B cell (primary cell): ENCODE data around the gene STXBP1. TPM values are rescaled to one million over a fixed set of nuclear protein-coding genes. Genes with fewer than 3 reads are reported as not detected.

Experiments used
- ATAC-seq: fragments of 200-7000 bp; cut with Tn5 transposase; one replicate; pipeline ENCODE4 v1.10.0; 2021; ENCODE audit warnings: low read depth, mild to moderate bottlenecking, moderate number of reproducible peaks, moderate library complexity
- CTCF ChIA-PET: fragments of 350-600 bp; sonication (Branson Sonifier 250); formaldehyde crosslinking; loops from one replicate; lab custom pipeline; 2021; ENCODE audit warnings: antibody characterized with exemption, inconsistent platforms; lab: Charles Lee
- POLR2A ChIA-PET: fragments of 350-600 bp; sonication (Branson Sonifier 250); formaldehyde crosslinking; loops from one replicate; lab custom pipeline; 2021; ENCODE audit warnings: antibody characterized with exemption; lab: Charles Lee
- DNase-seq: peaks from one replicate; pipeline ENCODE4 v3.0.0; 2013
- H2AFZ ChIP-seq: 2 replicates; pipeline ENCODE4 v1.6.1; 2012; ENCODE audit warnings: mild to moderate bottlenecking, low read depth, low read length; ENCODE audit not compliant: insufficient read depth, poor library complexity, severe bottlenecking
- H3K27ac ChIP-seq, 2 donors: 1 replicate in 1 of 2; 2 replicates in 1 of 2; pipeline ENCODE4 v1.5.1; 2012 to 2013; ENCODE audit warnings: low read length in 2 of 2, mild to moderate bottlenecking in 2 of 2, moderate library complexity in 1 of 2
- H3K27me3 ChIP-seq, 4 experiments: fragments of 200-600 bp in 1 of 4; sonication (generic) in 1 of 4; replicated peaks in 1 of 4; 1 replicate in 2 of 4; 2 replicates in 2 of 4; pipeline versions ENCODE4 v1.6.1 to v1.7.0; 2013 to 2016; ENCODE audit warnings: low read length in 3 of 4, mild to moderate bottlenecking in 2 of 4, mixed read lengths in 1 of 4, moderate library complexity in 1 of 4; ENCODE audit not compliant: insufficient read depth in 4 of 4, control insufficient read depth in 3 of 4; ENCODE audit errors: control extremely low read depth in 1 of 4
- H3K36me3 ChIP-seq, 2 experiments: replicated peaks in 1 of 2; 1 replicate in 1 of 2; 2 replicates in 1 of 2; pipeline versions ENCODE4 v1.6.1 to v1.7.1; 2013; ENCODE audit warnings: low read length in 1 of 2; ENCODE audit not compliant: insufficient read depth in 2 of 2, control insufficient read depth in 1 of 2; ENCODE audit errors: control extremely low read depth in 1 of 2, extremely low read depth in 1 of 2
- H3K4me1 ChIP-seq, 2 donors: fragments of 200-600 bp in 1 of 2; sonication (generic) in 1 of 2; 1 replicate in 1 of 2; 2 replicates in 1 of 2; pipeline versions ENCODE4 v1.5.1 to v1.6.1; 2013 to 2017; ENCODE audit warnings: low read length in 2 of 2; ENCODE audit not compliant: control insufficient read depth in 2 of 2, insufficient read depth in 2 of 2
- H3K4me2 ChIP-seq: replicated peaks from 2 replicates; pipeline ENCODE3; 2012; ENCODE audit warnings: mild to moderate bottlenecking, low read depth, low read length; ENCODE audit not compliant: poor library complexity, severe bottlenecking
- H3K4me3 ChIP-seq, 5 experiments: fragments of 200-600 bp in 1 of 5; sonication (generic) in 1 of 5; 1 replicate in 3 of 5; 2 replicates in 2 of 5; pipeline versions ENCODE4 v1.5.1 to v1.7.0; 2011 to 2016; ENCODE audit warnings: low read length in 4 of 5, mild to moderate bottlenecking in 4 of 5, low read depth in 2 of 5, control low read depth in 1 of 5, moderate library complexity in 1 of 5; ENCODE audit not compliant: insufficient read depth in 1 of 5; ENCODE audit errors: control extremely low read depth in 1 of 5, extremely low read depth in 1 of 5
- H3K79me2 ChIP-seq: fragments of 200-600 bp; sonication (generic); one replicate; pipeline ENCODE4 v1.6.0; 2016; ENCODE audit warnings: low read length; ENCODE audit not compliant: control insufficient read depth, insufficient read depth
- H3K9ac ChIP-seq: fragments of 200-600 bp; sonication (generic); 2 replicates; pipeline ENCODE4 v1.6.1; 2017; ENCODE audit warnings: mild to moderate bottlenecking, low read length, moderate library complexity
- H3K9me3 ChIP-seq, 3 donors: one replicate each; pipeline versions ENCODE4 v1.6.1 to v1.7.1; 2013; ENCODE audit warnings: low read length in 2 of 3; ENCODE audit not compliant: control insufficient read depth in 2 of 3, insufficient read depth in 1 of 3; ENCODE audit errors: control extremely low read depth in 1 of 3
- H4K20me1 ChIP-seq: 2 replicates; pipeline ENCODE4 v1.6.0; 2012; ENCODE audit warnings: mild to moderate bottlenecking, low read length; ENCODE audit not compliant: insufficient read depth, control insufficient read depth, poor library complexity, severe bottlenecking
- H3K27ac Mint-ChIP-seq: one replicate; pipeline ENCODE4 v1.8.0; 2021; ENCODE audit warnings: mixed read lengths
- H3K27me3 Mint-ChIP-seq: one replicate; pipeline ENCODE4 v1.8.0; 2021; ENCODE audit warnings: mixed read lengths
- H3K4me1 Mint-ChIP-seq: one replicate; pipeline ENCODE4 v1.8.0; 2021; ENCODE audit warnings: mixed read lengths
- H3K4me3 Mint-ChIP-seq: one replicate; pipeline ENCODE4 v1.8.0; 2021; ENCODE audit warnings: mixed read lengths
- H3K9me3 Mint-ChIP-seq: one replicate; pipeline ENCODE4 v1.8.0; 2022; ENCODE audit warnings: mixed read lengths; ENCODE audit not compliant: insufficient read depth
- CTCF ChIP-seq: fragments of 200-600 bp; IDR thresholded peaks from one replicate; pipeline ENCODE4 v1.8.0; 2022; ENCODE audit warnings: antibody characterized with exemption, mild to moderate bottlenecking
- EZH2 ChIP-seq: IDR thresholded peaks from 2 replicates; pipeline ENCODE4 v1.6.1; 2012; ENCODE audit warnings: borderline replicate concordance, low read depth, mild to moderate bottlenecking, moderate library complexity, low read length; ENCODE audit not compliant: insufficient read depth, poor library complexity, severe bottlenecking
- WGBS: methylation state at CpG from one replicate; pipeline ENCODE4 v1.1.5; 2013; ENCODE audit warnings: missing lambda C conversion rate; ENCODE audit not compliant: insufficient coverage; 5-methylcytosine and 5-hydroxymethylcytosine counted together
- intact Hi-C: fragments of 100-400 bp; cut with micrococcal nuclease; formaldehyde crosslinking; loops from one replicate; pipeline ENCODE4 v1.10.0; 2022
- polyA plus RNA-seq: library from polyadenylated mRNA; depleted of rRNA; stranded (reverse); fragments of >200 nt; gene quantifications from 2 replicates; pipeline ENCODE4 v1.2.3, GENCODE V29; 2012
- total RNA-seq, 2 donors: library from RNA; stranded (reverse); fragments of 120-200 nt in 1 of 2; gene quantifications; 1 replicate in 1 of 2; 2 replicates in 1 of 2; pipeline versions ENCODE4 v1.2.3 to v1.2.4, GENCODE V29; 2013 to 2022

STXBP1 gene
- total and polyA plus RNA-seq, 2 donors (not counting 1 experiment from before 2014, with no cell fraction given): 0.62 TPM; not detected in 1

GRCh38 chr9:127574072-127574993 lies 37.7 kb upstream of the STXBP1 start:
- no peak for DNase-seq
- no peaks in the 10 kb centered on the region for H3K36me3 ChIP-seq
- no peaks in the 10 kb centered on the region for H4K20me1 ChIP-seq
- peaks cover 0 to 8% (median 2%) of the 10 kb centered on the region in 4 experiments for H3K27me3 ChIP-seq
- no peak overlapping the region for H3K27ac Mint-ChIP-seq
- H3K4me3 ChIP-seq: no peak overlapping the region
- H3K27ac ChIP-seq: no peak overlapping the region
- CTCF ChIA-PET: interaction anchor here (1.6 kb wide), 1 partner anchor 160 kb away, joined by 3 read pairs; the partner anchor contains the start of gene TOR2A
- ATAC-seq: no peak
- H3K79me2 ChIP-seq: no peaks in the 10 kb centered on the region
- POLR2A ChIA-PET: no interaction called here
- no peak overlapping the region for H2AFZ ChIP-seq
- H3K4me1 ChIP-seq: peaks cover 12 to 15% of the 10 kb centered on the region in 2 donors
- no peaks in the 10 kb centered on the region for H3K9me3 ChIP-seq
- TF ChIP-seq CTCF (no peak), EZH2 (no peak)
- H3K4me2 ChIP-seq: no peak overlapping the region
- intact Hi-C loops: no loop called here
- H3K9me3 Mint-ChIP-seq: no peaks in the 10 kb centered on the region
- H3K27me3 Mint-ChIP-seq: peaks cover 14% of the 10 kb centered on the region
- 95% methylated on average over 3 of the region's 10 CpGs for WGBS
- no peak overlapping the region for H3K4me3 Mint-ChIP-seq
- no peak overlapping the region for H3K9ac ChIP-seq
- H3K4me1 Mint-ChIP-seq: peaks cover 14% of the 10 kb centered on the region
